Left lung (tissue), 10 donors: ENCODE results near the gene THBS4. TPM values are rescaled to one million over a fixed set of nuclear protein-coding genes. Genes with fewer than 3 reads are reported as not detected.

Source experiments
- ATAC-seq: fragments of 200-7000 bp; cut with Tn5 transposase; one replicate; pipeline ENCODE4 v1.9.1; 2020; ENCODE audit warnings: moderate library complexity
- DNase-seq, 4 donors: peaks; one replicate each; pipeline ENCODE4 v3.0.0-alpha.2; 2013 to 2020
- H3K27ac ChIP-seq, 2 donors: fragments of 200-600 bp; sonication (generic) in 1 of 2; one replicate each; pipeline versions ENCODE4 v1.5.0 to v1.8.0; 2020 to 2021
- H3K27me3 ChIP-seq, 2 donors: fragments of 200-600 bp; sonication (generic) in 1 of 2; one replicate each; pipeline versions ENCODE4 v1.5.0 to v1.8.0; 2020 to 2021
- H3K36me3 ChIP-seq, 2 donors: fragments of 200-600 bp; sonication (generic) in 1 of 2; one replicate each; pipeline versions ENCODE4 v1.5.0 to v1.8.0; 2020 to 2021
- H3K4me1 ChIP-seq, 2 donors: fragments of 200-600 bp; one replicate each; pipeline ENCODE4 v1.8.0; 2021
- H3K4me3 ChIP-seq, 2 donors: fragments of 200-600 bp; sonication (generic) in 1 of 2; one replicate each; pipeline versions ENCODE4 v1.5.0 to v1.8.0; 2020 to 2021; ENCODE audit warnings: mild to moderate bottlenecking in 1 of 2
- H3K9me3 ChIP-seq, 2 donors: fragments of 200-600 bp; sonication (generic) in 1 of 2; one replicate each; pipeline versions ENCODE4 v1.5.0 to v1.8.0; 2020 to 2021
- CTCF ChIP-seq, 2 donors: fragments of 200-600 bp; sonication (generic) in 1 of 2; IDR thresholded peaks; one replicate each; pipeline versions ENCODE4 v1.5.0 to v1.8.0; 2021; ENCODE audit warnings: antibody characterized with exemption in 2 of 2
- intact Hi-C, 2 donors: fragments of 100-400 bp; cut with DNase I; formaldehyde crosslinking; loops; one replicate each; pipeline versions ENCODE4 v1.11.2 to v1.14.2; 2022
- polyA plus RNA-seq, 6 donors: library from polyadenylated mRNA; unstranded; fragments of 120-200 nt; gene quantifications; one replicate each; pipeline ENCODE4 v1.2.1, GENCODE V29; 2013; ENCODE audit not compliant: insufficient read length in 6 of 6
- total RNA-seq, 2 donors: library from RNA; stranded (reverse); fragmentation: NEBNext Ultra II Directional; extraction: Animal tissue kit (Norgen Biotek cat#: 25700); gene quantifications; one replicate each; pipeline ENCODE4 v1.2.1, GENCODE V29; 2021
- donor health status: DM: no; HTN: yes; CAD: no.
- donor health status: DM: no; HTN: no; CAD: no.

Gene THBS4
- total and polyA plus RNA-seq, 8 donors: 3.3 to 11.5 (median 5.9) TPM

- peaks cover 0 to 6% of the 10 kb centered on the region in 2 donors for H3K36me3 ChIP-seq
- TF ChIP-seq CTCF (IDR thresholded peaks at IDR 0.05): no peak
- intact Hi-C loops: no loop called here
- no peak overlapping the region for H3K27ac ChIP-seq
- H3K4me3 ChIP-seq: no peak overlapping the region
- ATAC-seq (no peak), DNase-seq (no peak)
- no peaks in the 10 kb centered on the region for H3K27me3 ChIP-seq
- H3K4me1 ChIP-seq: peaks cover 3 to 14% of the 10 kb centered on the region in 2 donors
- no peaks in the 10 kb centered on the region for H3K9me3 ChIP-seq
These were observed 42.1 kb upstream of the THBS4 start for GRCh38 chr5:79992891-79993657.

GRCh38 chr5:79999722-80000121 lies 35.4 kb upstream of the THBS4 start:
- Histone ChIP-seq H3K4me1 (no peaks in the 10 kb centered on the region), H3K27ac (no peak overlapping the region), H3K4me3 (no peak overlapping the region), H3K36me3 (no peaks in the 10 kb centered on the region), H3K9me3 (no peaks in the 10 kb centered on the region), H3K27me3 (no peaks in the 10 kb centered on the region)
- TF ChIP-seq CTCF (IDR thresholded peaks at IDR 0.05): no peak
- ATAC-seq: no peak
- intact Hi-C loops: no loop called here
- no peak for DNase-seq

GRCh38 chr5:80002677-80003076 lies 32.5 kb upstream of the THBS4 start:
- H3K4me3 ChIP-seq: no peak overlapping the region
- H3K36me3 ChIP-seq: no peaks in the 10 kb centered on the region
- no peaks in the 10 kb centered on the region for H3K27me3 ChIP-seq
- no peak overlapping the region for H3K27ac ChIP-seq
- intact Hi-C loops: no loop called here
- no peaks in the 10 kb centered on the region for H3K9me3 ChIP-seq
- H3K4me1 ChIP-seq: no peaks in the 10 kb centered on the region
- DNase-seq (no peak), ATAC-seq (no peak)
- TF ChIP-seq CTCF (IDR thresholded peaks at IDR 0.05): no peak

- H3K27ac ChIP-seq: no peak overlapping the region
- ATAC-seq (no peak), DNase-seq (no peak)
- no peaks in the 10 kb centered on the region for H3K4me1 ChIP-seq
- H3K27me3 ChIP-seq: no peaks in the 10 kb centered on the region
- H3K9me3 ChIP-seq: no peaks in the 10 kb centered on the region
- H3K4me3 ChIP-seq: no peak overlapping the region
- no peaks in the 10 kb centered on the region for H3K36me3 ChIP-seq
- intact Hi-C loops: no loop called here
- TF ChIP-seq CTCF (IDR thresholded peaks at IDR 0.05): no peak
These were observed 26.0 kb upstream of the THBS4 start for GRCh38 chr5:80008995-80009765.

GRCh38 chr5:80010754-80011392 lies 24.3 kb upstream of the THBS4 start:
- H3K4me1 ChIP-seq: no peaks in the 10 kb centered on the region
- no peaks in the 10 kb centered on the region for H3K36me3 ChIP-seq
- no peaks in the 10 kb centered on the region for H3K9me3 ChIP-seq
- H3K4me3 ChIP-seq: no peak overlapping the region
- no peak for DNase-seq
- no peak for TF ChIP-seq CTCF (IDR thresholded peaks at IDR 0.05)
- H3K27ac ChIP-seq: no peak overlapping the region
- no peaks in the 10 kb centered on the region for H3K27me3 ChIP-seq
- no peak for ATAC-seq
- intact Hi-C loops: no loop called here
